ENCODE data around the gene RPL10A.

RPL10A gene

DNA sequence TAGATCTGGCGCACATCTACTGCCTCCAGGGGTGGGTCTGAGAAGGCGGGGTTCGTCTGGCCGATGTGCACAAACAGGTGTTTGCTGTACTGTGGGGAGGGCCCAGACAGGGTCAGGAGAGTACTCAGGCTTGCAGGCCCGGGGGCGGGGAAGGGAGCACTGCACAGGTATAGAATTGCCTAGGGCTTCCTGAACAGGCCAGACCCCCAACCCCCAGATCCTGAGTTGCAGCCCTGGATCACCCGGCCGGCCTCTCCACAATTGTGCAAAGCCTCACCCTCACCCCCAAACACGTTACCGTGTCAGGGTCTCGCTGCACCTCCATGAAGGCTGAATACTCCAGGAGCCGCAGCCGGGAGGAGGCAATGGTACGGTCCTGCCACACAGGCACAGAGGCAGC is 7.8 kb downstream of the RPL10A start:
- no peak for DNase-seq

DNA sequence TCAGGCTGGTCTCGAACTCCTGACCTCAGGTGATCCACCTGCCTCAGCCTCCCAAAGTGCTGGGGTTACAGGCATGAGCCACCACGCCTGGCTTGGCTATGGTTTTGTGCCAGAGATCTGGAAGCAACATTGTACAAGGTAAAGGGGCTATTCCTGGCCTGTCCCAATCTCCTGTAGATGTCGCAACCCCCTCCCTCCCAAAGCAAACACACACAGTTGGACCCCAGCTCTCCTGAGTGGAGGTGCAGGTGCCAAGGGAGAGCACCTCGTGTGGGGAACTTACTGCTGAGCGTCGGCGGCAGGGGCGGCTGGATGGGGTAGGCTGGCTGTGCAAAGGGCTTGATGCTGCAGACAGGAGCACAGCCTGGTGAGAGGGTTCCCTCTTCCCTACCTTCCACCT is 8.8 kb downstream of the RPL10A start:
- DNase-seq = no peak

DNA sequence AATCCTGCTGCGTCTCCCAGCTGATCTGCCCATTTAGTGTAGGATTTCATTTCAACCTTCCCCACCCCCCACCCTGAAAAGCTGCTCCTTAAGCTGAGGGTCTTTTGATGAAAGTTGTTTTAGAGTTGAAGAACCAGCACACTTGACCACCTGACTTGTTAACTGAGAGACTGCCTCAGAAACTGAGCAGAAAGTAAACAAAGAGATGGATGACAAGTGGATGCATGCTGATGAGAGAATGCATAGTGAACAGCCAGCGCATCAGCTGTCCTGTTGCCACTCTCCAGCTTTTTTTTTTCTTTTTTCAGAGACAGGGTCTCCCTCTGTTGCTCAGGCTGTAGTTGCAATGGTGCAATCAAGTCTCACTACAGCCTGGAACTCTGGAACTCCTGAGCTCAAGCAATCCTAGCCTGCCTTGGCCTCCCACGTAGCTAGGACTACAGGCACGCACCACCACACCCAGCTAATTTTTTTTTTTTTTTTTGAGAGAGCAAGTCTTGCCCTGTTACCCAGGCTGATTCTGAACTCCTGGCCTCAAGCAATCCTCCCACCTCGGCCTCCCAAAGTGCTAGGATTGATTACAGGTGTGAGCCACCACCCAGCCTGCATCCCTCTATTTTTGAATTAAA is 9.5 kb downstream of the RPL10A start:
- DNase-seq = no peak

- DNase-seq = no peak
Observed at GRCh38 chr6:35478259-35478658, 10.1 kb downstream of the RPL10A start.

DNA sequence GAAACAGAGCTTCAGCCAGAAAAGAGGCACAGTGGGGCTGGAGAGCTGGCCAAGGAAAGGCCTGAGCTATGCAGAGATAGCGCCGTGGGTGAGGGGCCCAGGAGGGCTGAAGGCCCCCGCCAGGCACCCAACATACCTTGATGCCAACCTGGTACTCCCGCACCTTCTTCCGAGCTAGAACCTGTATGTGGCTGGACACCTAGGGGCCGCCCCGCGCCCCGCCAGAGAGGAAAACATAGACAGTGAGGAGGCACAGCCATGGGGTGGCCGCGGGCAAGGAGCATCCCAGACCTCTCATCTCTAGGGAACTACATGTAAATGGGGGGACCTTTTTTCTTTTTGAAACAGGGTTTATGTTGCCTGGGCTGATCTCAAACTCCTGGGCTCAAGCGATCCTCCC is 12.0 kb downstream of the RPL10A start:
- DNase-seq = no peak

DNA sequence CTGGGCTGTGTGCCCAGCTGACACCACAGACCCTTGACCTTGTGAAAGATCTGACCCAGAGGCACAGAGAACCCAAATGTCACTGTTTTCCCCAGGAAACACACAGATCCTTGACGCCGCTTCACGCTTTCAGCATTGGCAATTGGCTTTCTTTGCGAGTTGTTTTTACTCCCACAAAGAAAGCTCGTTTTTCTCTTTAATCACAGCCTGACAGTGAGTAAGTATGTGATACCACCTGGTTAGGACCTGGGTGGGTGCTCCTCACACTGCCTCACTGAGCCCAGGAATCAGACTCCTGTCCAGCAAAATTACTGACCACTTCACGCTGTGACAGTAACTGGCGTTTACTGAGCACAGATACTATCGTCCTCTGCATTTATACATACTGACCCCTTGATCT is 13.0 kb downstream of the RPL10A start:
- DNase-seq = no peak

- DNase-seq = no peak
Observed at GRCh38 chr6:35483062-35483461, 14.9 kb downstream of the RPL10A start.

DNA sequence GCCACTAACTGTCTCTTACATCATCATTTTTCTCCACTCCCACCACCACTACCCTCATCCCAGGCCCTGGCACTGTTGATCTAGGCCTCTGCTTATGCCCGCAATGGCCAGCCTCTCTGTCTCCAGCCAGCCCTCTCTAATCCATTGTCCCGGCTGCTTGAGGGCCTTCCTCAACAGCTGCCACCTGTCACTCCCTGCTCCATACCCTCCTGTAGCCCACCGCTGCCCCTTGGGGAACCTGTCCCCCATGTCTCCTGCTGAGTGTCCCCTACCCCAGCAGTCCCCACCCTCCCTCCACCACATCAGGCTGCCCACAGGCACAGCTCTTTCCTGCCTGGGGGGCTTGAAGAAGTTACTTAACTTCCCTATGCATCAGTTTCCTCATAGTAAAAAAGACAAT is 15.3 kb downstream of the RPL10A start:
- no peak for DNase-seq

- no peak for DNase-seq
Observed at GRCh38 chr6:35483893-35484645, 15.9 kb downstream of the RPL10A start.

- no peak for DNase-seq
Observed at GRCh38 chr6:35484921-35485392, 16.8 kb downstream of the RPL10A start.

GRCh38 chr6:35485402-35485877 is 17.2 kb downstream of the RPL10A start:
- DNase-seq = no peak

GRCh38 chr6:35486005-35486925 is 18.1 kb downstream of the RPL10A start:
- DNase-seq = no peak

DNA sequence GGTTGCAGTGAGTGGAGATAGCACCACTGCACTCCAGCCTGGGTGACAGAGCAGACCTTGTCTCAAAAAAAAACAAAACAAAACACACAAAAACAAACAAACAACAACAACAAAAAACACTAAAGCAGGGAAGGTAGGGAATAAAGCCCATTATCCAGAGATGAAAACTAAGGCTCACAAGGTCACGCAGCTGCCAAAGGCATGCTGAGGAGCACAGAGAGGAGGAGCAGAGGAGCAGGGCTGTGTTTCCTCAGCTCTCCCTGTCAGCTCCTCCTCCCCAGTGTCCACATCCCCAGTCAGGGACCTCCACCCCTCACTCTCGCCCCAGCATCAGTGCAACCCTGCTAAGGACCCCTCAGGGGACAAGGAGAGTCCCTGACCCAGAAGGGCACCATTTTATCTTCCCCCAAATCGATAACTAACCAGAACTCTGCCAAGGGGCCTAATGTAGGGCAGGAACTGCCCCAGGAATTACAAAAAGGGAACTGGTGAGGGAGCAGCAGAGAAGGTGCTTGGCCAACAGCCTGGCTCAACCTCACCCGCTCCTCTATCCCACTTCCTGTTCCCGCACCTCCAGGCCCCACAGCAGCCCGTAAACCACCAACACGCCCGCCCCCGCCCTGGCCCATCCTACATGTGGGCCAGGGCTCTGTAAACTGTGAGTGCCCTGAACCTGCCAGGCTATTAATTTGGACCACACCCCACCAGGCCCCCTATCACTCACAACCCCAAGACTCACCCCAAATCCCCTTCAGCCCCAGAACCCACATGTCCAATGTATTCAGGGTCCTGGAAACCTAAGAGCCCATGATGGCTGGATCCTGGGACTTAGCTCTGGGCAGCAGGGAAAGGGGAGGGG is 19.7 kb downstream of the RPL10A start:
- no peak for DNase-seq

DNA sequence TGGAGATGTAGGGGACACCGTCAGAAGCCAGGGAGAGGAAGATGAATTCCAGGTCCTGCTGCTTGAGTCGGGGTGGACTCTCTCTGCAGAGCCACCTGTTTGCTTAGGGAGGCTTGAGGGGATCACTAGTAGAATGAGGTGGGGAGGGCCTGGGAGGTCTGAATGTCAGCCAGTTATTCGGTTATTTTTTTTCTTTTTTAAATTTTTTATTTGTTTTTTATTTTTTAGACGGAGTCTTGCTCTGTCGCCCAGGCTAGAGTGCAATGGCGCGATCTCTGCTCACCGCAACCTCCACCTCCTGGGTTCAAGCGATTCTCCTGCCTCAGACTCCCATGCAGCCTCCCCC is 20.3 kb downstream of the RPL10A start:
- no peak for DNase-seq

DNA sequence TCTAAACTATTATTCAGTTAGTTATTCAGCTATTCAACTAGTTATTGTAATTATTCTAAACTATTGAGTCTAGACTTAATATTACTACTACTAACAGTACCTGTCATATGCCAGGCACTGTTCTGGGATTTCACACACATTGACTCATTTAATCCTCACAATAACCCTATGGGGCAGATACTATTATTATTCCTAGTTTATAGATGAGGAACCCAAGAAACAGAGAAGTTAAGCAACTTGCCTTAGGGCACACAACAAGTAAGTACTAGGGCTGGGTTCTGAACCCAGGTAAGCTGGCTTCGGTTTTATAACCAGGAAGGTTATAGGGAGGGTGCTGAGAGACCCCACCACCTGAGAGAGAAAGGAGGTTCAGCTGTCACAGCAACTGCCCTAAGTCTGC is 20.9 kb downstream of the RPL10A start:
- DNase-seq = no peak

DNA sequence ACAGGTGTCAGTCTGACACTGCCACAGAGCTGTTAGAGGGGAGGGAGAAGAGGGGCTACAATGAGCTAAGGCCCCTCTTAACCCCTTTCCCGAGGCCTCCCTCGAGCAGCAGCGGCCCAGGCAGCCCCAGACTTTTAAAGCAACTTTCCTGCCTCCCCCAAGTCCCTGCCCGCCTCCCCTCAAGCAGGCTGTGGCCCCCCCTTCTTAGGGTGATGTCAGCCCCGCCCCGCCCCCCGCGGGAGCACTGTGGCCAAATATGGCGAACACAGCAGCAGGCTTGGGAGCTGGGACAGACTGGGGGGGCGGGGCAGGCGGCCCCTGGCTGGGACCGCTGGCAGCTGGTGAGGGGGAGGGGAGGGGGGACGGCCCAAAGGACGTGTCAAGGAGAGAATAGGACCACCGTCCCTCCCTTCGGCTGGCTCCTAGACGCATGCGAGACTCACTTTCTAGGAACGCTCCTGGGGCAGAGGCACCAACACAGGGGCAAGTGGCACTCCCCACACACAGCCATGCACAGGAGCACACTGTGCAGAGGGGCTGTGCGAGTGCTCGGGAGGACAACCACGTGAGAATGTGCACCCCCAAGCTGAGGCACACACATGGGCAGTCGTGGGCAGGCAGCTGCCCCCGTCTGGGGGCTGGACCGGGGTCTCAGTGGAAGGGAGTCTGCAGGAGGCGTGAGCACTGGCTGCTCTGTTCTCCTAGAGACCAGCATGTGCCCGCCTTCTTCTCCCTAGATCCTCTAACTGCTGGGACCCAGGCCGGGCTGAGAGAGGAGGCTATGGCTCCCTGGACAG is 22.0 kb downstream of the RPL10A start:
- no peak for DNase-seq

DNA sequence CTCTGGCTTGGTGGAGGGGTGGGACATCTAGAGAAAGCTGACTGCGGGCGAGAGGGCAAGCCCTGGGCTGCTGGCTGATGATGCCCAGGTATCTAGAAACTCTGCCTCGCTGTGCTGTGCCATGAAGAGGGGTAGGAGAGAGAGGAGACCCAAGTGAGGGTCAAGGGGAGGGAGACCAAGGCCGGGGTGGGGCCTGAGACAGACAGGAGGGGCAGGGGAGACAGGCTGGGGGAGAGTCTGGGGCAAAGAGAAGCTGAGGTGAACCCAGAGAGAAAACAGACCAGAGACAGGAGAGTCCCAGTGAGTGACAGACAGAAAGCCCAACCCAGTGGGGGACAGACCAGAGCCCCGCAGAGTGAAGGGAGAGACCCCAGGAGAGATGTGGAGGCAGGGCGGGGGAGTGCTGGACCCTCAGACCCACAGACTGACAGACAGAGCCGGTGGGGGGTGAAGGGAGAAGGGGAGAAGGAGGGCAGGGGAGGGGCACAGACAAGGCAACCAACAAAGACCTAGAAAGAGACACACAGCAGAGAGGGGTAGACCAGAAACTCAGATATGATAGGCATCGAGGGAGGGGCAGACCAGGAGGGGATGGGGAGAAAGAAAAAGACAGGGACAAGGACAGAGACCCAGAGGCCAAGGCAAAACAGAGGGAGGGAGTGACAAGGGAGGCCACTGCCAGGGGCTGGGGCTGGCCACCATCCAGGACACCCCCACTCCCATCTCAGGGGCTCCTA is 22.8 kb downstream of the RPL10A start:
- DNase-seq = no peak

- no peak for DNase-seq
Observed at GRCh38 chr6:35491558-35492257, 23.5 kb downstream of the RPL10A start.

GRCh38 chr6:35492258-35492973 is 24.2 kb downstream of the RPL10A start:
- DNase-seq = no peak

GRCh38 chr6:35492974-35493284 is 24.7 kb downstream of the RPL10A start:
- no peak for DNase-seq
